GM12878 (cell line): ENCODE measurements around the gene DDX10. TPM values are rescaled to one million over a fixed set of nuclear protein-coding genes. Genes with fewer than 3 reads are reported as not detected.

ENCODE experiments used
- ATAC-seq: fragments of 200-7000 bp; cut with Tn5 transposase; 3 replicates; pipeline ENCODE4 v1.9.1; 2020; ENCODE audit warnings: mild to moderate bottlenecking, moderate library complexity
- BruUV-seq: library from RNA; stranded (reverse); fragments of 400-500 nt; replicated peaks from 2 replicates; lab custom pipeline; 2021; lab: Mats Ljungman, UMichigan
- CTCF ChIA-PET: fragments of 300-600 bp; sonication (Branson Sonifier 250); formaldehyde crosslinking; extraction: SDS; loops from one replicate; lab custom pipeline; 2021; ENCODE audit warnings: inconsistent platforms; lab: Yijun Ruan, JAX
- POLR2A ChIA-PET: fragments of 350-600 bp; formaldehyde crosslinking; extraction: SDS; loops from one replicate; lab custom pipeline; 2021; ENCODE audit warnings: inconsistent platforms; lab: Charles Lee
- RAD21 ChIA-PET: fragments of 300-600 bp; sonication (Branson Sonifier 250); formaldehyde crosslinking; loops from one replicate; lab custom pipeline; 2023; ENCODE audit warnings: antibody characterized with exemption; ENCODE audit not compliant: unreplicated experiment; lab: Charles Lee
- SMC1A ChIA-PET: fragments of 300-600 bp; sonication (Branson Sonifier 250); formaldehyde crosslinking; loops from one replicate; lab custom pipeline; 2023; ENCODE audit not compliant: unreplicated experiment, uncharacterized antibody; lab: Charles Lee
- DNase-seq: peaks from one replicate; pipeline ENCODE4 v3.0.0-alpha.2; 2011; ENCODE audit warnings: low read depth, low spot score
- FAIRE-seq: peaks from 3 replicates; lab custom pipeline; 2011; peaks lifted over from hg19 to GRCh38; lab: Jason Lieb, UNC
- H2AFZ ChIP-seq: 2 replicates; pipeline ENCODE4 v1.6.0; 2011; ENCODE audit warnings: low read depth, low read length, control low read depth; ENCODE audit not compliant: control insufficient read depth
- H3K27ac ChIP-seq: 2 replicates; pipeline ENCODE4 v1.5.1; 2011; ENCODE audit warnings: control low read depth; ENCODE audit not compliant: control insufficient read depth, insufficient read depth
- H3K27me3 ChIP-seq, 2 experiments: replicated peaks in 1 of 2; 2 replicates each; pipeline versions ENCODE4 v1.6.0 to v1.6.1; 2011; ENCODE audit warnings: low read length in 1 of 2; ENCODE audit not compliant: control insufficient read depth in 2 of 2, insufficient read depth in 2 of 2
- H3K36me3 ChIP-seq, 2 experiments: 2 replicates each; pipeline ENCODE4 v1.5.1; 2011; ENCODE audit warnings: low read length in 1 of 2; ENCODE audit not compliant: control insufficient read depth in 2 of 2, insufficient read depth in 2 of 2
- H3K4me1 ChIP-seq: 2 replicates; pipeline ENCODE4 v1.6.1; 2011; ENCODE audit warnings: mild to moderate bottlenecking, low read length, moderate library complexity, mixed read lengths; ENCODE audit not compliant: control insufficient read depth, insufficient read depth
- H3K4me2 ChIP-seq: 2 replicates; pipeline ENCODE4 v1.6.0; 2011; ENCODE audit warnings: control low read depth; ENCODE audit not compliant: control insufficient read depth, insufficient read depth
- H3K4me3 ChIP-seq: fragments of 200-600 bp; sonication (generic); 2 replicates; pipeline ENCODE4 v1.5.1; 2016
- H3K79me2 ChIP-seq: 2 replicates; pipeline ENCODE4 v1.6.0; 2011; ENCODE audit warnings: low read length; ENCODE audit not compliant: control insufficient read depth, insufficient read depth
- H3K9ac ChIP-seq: 2 replicates; pipeline ENCODE4 v1.8.0; 2011; ENCODE audit warnings: low read length, control low read depth, mixed read lengths; ENCODE audit not compliant: control insufficient read depth, insufficient read depth
- H3K9me3 ChIP-seq: replicated peaks from 3 replicates; pipeline ENCODE4 v1.5.1; 2011; ENCODE audit warnings: mild to moderate bottlenecking, low read length; ENCODE audit not compliant: control insufficient read depth, insufficient read depth
- H4K20me1 ChIP-seq: 2 replicates; pipeline ENCODE4 v1.6.0; 2011; ENCODE audit not compliant: control insufficient read depth, insufficient read depth
- DPF2 ChIP-seq: fragments of 450-650 bp; IDR thresholded peaks from 2 replicates; pipeline ENCODE4 v1.6.1; 2017; ENCODE audit warnings: mild to moderate bottlenecking
- HCFC1 ChIP-seq: fragments of 150-350 bp; IDR thresholded peaks from 2 replicates; pipeline ENCODE4 v1.6.1; 2014; ENCODE audit warnings: low read length
- IKZF1 ChIP-seq: fragments of 450-650 bp; conservative IDR thresholded peaks from 2 replicates; pipeline ENCODE4 v1.6.1; 2017; ENCODE audit warnings: antibody characterized with exemption, mild to moderate bottlenecking
- JUNB ChIP-seq: IDR thresholded peaks from 2 replicates; pipeline ENCODE4 v1.6.1; 2016; ENCODE audit warnings: antibody characterized with exemption, mild to moderate bottlenecking
- LARP7 ChIP-seq: fragments of 450-650 bp; IDR thresholded peaks from 2 replicates; pipeline ENCODE4 v1.6.1; 2017; ENCODE audit warnings: mild to moderate bottlenecking
- MTA2 ChIP-seq: fragments of 450-650 bp; IDR thresholded peaks from 2 replicates; pipeline ENCODE4 v1.6.1; 2016; ENCODE audit warnings: low read depth, mild to moderate bottlenecking, moderate library complexity
- WRNIP1 ChIP-seq: IDR thresholded peaks from 2 replicates; pipeline ENCODE4 v1.6.1; 2011; ENCODE audit warnings: low read depth, low read length, improper control_type of control experiment, borderline replicate concordance
- ZNF217 ChIP-seq: fragments of 450-650 bp; IDR thresholded peaks from 2 replicates; pipeline ENCODE4 v1.6.1; 2017; ENCODE audit warnings: antibody characterized with exemption, mild to moderate bottlenecking
- WGBS: methylation state at CpG from one replicate; pipeline ENCODE4 v1.1.6; 2016; ENCODE audit warnings: low lambda C conversion rate; ENCODE audit not compliant: insufficient replicate concordance, insufficient coverage; ENCODE audit errors: missing lambda C conversion rate; 5-methylcytosine and 5-hydroxymethylcytosine counted together
- in situ Hi-C: fragments of 300-500 bp; cut with MboI; formaldehyde crosslinking; loops from 9 replicates; pipeline ENCODE4 v1.14.3; 2018; ENCODE audit warnings: mixed read lengths
- intact Hi-C: fragments of 100-400 bp; cut with micrococcal nuclease; formaldehyde crosslinking; loops from one replicate; pipeline ENCODE4 v1.14.2; 2022; ENCODE audit not compliant: unreplicated experiment
- polyA plus RNA-seq, 11 experiments: library from polyadenylated mRNA; depleted of rRNA in 4 of 11; unstranded in 6 of 11; stranded (reverse) in 5 of 11; fragments of >200 nt; fragmentation: Nextera tagmentation in 4 of 11; fragmentation: Illumina TruSeq in 1 of 11; extraction: Ambion mirVana in 4 of 11; extraction: Trizol in 1 of 11; gene quantifications; 1 replicate in 1 of 11; 2 replicates in 10 of 11; pipeline versions ENCODE4 v1.2.1 to v1.2.3, GENCODE V29; 2011 to 2016; ENCODE audit warnings: inconsistent platforms in 2 of 11, missing spikeins in 2 of 11, low read depth in 1 of 11
- total RNA-seq, 4 experiments: library from RNA; depleted of rRNA in 3 of 4; stranded (reverse); fragments of >200 nt in 3 of 4; fragmentation: Illumina TruSeq in 1 of 4; extraction: Trizol in 1 of 4; gene quantifications; 2 replicates each; pipeline versions ENCODE4 v1.2.1 to v1.2.3, GENCODE V29; 2013 to 2021
- TF ChIP-seq, protein P1 (sequence below): fragments of 450-650 bp; formaldehyde crosslinking; IDR thresholded peaks from 2 replicates; pipeline ENCODE4 v1.5.0; 2022; ENCODE audit warnings: mild to moderate bottlenecking, missing genetic modification characterization
- TF ChIP-seq, protein P2 (sequence below): fragments of 450-650 bp; IDR thresholded peaks from 2 replicates; pipeline ENCODE4 v1.6.1; 2017; ENCODE audit warnings: mild to moderate bottlenecking, moderate library complexity

DDX10 gene
- total and polyA plus RNA-seq, 10 of the 15 experiments (the other 5 are each of a cell fraction or from before 2014, with no cell fraction given): 20.9 to 51.5 (median 31.9) TPM

DNA sequence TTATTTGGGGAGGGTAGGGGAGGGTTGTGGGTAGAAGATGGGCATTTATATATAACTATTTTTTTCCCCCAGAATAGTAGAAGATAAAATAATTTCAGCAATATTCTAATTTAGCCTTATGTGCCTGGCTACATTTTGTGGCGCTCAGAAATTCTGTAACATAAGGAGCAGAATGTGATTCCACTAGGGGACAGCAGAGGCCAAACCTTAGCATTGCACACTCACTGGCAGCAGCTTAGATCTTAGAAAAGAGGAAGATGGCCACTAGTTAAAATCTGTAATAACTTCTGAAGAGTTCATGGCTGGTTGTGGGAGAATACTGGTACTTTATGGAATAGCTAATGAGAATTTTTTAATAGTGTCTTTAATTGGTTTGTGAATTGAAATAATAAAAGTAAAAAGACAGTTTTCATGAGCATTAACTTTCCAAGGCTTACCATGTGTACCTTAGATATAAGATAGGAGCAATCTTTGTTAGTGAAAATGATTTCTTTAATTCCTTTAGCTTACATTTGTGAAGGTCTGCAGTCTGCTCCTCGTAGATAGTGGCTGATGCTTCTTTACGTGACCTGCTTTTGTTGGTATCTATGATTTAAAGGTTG lies 33.1 kb downstream of the DDX10 start (continued):
- no peak for TF ChIP-seq MTA2
- TF ChIP-seq IKZF1: no peak

DNA sequence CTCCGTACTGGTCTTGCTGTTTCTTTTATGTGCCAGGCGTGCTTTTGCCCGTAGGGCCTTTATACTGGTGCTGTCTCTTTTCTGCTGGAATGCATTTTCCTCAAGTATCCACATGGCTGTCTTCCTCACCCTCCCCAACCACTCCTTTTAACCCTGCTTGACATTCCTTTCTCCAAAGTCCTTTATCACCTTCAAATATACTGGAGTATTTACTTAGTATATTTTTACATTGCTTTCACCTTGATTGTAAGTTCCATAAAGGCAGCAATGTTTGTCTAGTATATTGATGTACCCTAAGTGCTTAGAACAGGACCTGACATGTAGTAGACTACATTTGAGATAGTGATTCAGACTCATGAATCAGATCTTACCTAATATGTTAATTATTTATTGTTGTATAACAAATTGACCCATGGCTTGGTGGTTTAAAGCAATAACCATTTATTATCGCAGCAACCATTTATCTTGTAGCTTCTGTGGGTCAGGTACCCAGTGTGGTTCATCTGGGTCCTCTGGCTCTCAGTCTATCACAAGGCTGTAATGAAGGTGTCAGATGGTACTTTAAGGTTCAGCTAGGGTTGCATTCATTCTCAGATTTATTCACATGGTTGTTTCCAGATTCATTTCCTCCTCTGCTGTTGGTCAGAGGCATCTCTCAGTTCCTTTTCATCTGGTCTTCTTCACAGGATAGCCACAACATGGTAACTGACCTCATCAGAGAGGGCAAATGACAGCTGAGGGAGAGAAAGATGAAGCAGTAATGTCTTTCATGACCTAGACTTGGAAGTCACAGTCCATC lies 34.2 kb downstream of the DDX10 start:
- in situ Hi-C loops (loop anchor here (5.0 kb wide), 1 partner anchor 173 kb away; no protein-coding TSS in a partner anchor), intact Hi-C loops (loop anchor here (1.0 to 10.0 kb wide), 6 partner anchors 34 to 1238 kb away; no protein-coding TSS in a partner anchor)
- H3K79me2 ChIP-seq: no peaks in the 10 kb centered on the region
- ATAC-seq (peak; percentile 90), FAIRE-seq (peak; percentile 78), DNase-seq (peak; percentile 45)
- H2AFZ ChIP-seq: no peak overlapping the region
- no peak overlapping the region for H3K27ac ChIP-seq
- no peak overlapping the region for H3K9ac ChIP-seq
- POLR2A ChIA-PET: interaction anchor here (0.6 to 2.5 kb wide), 4 partner anchors 11 to 448 kb away, joined by 5 to 13 read pairs (median 8); partner anchors contain the start of gene DDX10
- no peaks in the 10 kb centered on the region for H3K9me3 ChIP-seq
- RAD21 ChIA-PET: interaction anchor here (0.7 to 7.7 kb wide), 20 partner anchors 11 to 1240 kb away, joined by 3 to 161 read pairs (median 6); no protein-coding TSS in a partner anchor
- 88% methylated on average over 4 of the region's 4 CpGs for WGBS
- H3K4me3 ChIP-seq: no peak overlapping the region
- H3K4me1 ChIP-seq: 0 out of 2 replicates have a peak, but pooled peaks cover 3% of the 10 kb centered on the region
- CTCF ChIA-PET: interaction anchor here (0.6 to 4.7 kb wide), 32 partner anchors 7 to 1246 kb away, joined by 3 to 173 read pairs (median 4); partner anchors contain the start of gene DDX10
- SMC1A ChIA-PET: interaction anchor here (0.6 to 5.5 kb wide), 32 partner anchors 7 to 1241 kb away, joined by 3 to 136 read pairs (median 6); no protein-coding TSS in a partner anchor
- no peaks in the 10 kb centered on the region for H4K20me1 ChIP-seq
- peaks cover 0 to 12% of the 10 kb centered on the region in 2 experiments; a peak in 3 of 4 replicates for H3K36me3 ChIP-seq
- no peak overlapping the region for H3K4me2 ChIP-seq
- no TSS peak for BruUV-seq
- no peaks in the 10 kb centered on the region for H3K27me3 ChIP-seq
- TF ChIP-seq, protein P1, sequence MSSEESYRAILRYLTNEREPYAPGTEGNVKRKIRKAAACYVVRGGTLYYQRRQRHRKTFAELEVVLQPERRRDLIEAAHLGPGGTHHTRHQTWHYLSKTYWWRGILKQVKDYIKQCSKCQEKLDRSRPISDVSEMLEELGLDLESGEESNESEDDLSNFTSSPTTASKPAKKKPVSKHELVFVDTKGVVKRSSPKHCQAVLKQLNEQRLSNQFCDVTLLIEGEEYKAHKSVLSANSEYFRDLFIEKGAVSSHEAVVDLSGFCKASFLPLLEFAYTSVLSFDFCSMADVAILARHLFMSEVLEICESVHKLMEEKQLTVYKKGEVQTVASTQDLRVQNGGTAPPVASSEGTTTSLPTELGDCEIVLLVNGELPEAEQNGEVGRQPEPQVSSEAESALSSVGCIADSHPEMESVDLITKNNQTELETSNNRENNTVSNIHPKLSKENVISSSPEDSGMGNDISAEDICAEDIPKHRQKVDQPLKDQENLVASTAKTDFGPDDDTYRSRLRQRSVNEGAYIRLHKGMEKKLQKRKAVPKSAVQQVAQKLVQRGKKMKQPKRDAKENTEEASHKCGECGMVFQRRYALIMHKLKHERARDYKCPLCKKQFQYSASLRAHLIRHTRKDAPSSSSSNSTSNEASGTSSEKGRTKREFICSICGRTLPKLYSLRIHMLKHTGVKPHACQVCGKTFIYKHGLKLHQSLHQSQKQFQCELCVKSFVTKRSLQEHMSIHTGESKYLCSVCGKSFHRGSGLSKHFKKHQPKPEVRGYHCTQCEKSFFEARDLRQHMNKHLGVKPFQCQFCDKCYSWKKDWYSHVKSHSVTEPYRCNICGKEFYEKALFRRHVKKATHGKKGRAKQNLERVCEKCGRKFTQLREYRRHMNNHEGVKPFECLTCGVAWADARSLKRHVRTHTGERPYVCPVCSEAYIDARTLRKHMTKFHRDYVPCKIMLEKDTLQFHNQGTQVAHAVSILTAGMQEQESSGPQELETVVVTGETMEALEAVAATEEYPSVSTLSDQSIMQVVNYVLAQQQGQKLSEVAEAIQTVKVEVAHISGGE (CRISPR knock-in tag): no peak
- peak; percentile 72 for TF ChIP-seq ZNF217
- no peak for TF ChIP-seq WRNIP1
- TF ChIP-seq JUNB: peak; percentile 70
- peak; percentile 56; the same call in 1 of the 2 replicates for TF ChIP-seq IKZF1
- TF ChIP-seq HCFC1: no peak
- TF ChIP-seq, protein P2, sequence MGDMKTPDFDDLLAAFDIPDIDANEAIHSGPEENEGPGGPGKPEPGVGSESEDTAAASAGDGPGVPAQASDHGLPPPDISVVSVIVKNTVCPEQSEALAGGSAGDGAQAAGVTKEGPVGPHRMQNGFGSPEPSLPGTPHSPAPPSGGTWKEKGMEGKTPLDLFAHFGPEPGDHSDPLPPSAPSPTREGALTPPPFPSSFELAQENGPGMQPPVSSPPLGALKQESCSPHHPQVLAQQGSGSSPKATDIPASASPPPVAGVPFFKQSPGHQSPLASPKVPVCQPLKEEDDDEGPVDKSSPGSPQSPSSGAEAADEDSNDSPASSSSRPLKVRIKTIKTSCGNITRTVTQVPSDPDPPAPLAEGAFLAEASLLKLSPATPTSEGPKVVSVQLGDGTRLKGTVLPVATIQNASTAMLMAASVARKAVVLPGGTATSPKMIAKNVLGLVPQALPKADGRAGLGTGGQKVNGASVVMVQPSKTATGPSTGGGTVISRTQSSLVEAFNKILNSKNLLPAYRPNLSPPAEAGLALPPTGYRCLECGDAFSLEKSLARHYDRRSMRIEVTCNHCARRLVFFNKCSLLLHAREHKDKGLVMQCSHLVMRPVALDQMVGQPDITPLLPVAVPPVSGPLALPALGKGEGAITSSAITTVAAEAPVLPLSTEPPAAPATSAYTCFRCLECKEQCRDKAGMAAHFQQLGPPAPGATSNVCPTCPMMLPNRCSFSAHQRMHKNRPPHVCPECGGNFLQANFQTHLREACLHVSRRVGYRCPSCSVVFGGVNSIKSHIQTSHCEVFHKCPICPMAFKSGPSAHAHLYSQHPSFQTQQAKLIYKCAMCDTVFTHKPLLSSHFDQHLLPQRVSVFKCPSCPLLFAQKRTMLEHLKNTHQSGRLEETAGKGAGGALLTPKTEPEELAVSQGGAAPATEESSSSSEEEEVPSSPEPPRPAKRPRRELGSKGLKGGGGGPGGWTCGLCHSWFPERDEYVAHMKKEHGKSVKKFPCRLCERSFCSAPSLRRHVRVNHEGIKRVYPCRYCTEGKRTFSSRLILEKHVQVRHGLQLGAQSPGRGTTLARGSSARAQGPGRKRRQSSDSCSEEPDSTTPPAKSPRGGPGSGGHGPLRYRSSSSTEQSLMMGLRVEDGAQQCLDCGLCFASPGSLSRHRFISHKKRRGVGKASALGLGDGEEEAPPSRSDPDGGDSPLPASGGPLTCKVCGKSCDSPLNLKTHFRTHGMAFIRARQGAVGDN: no peak
- peak; percentile 53 for TF ChIP-seq DPF2
- TF ChIP-seq LARP7: no peak
